HEK293 (cell line): ENCODE data around the gene ARHGEF12.

Source experiments
- EGR2 ChIP-seq: fragments of 450-650 bp; formaldehyde crosslinking; IDR thresholded peaks from 2 replicates; pipeline ENCODE4 v1.5.1; 2016; ENCODE audit warnings: low read depth, missing biosample characterization, missing genetic modification characterization
- IKZF3 ChIP-seq: fragments of 450-650 bp; IDR thresholded peaks from 2 replicates; pipeline ENCODE4 v1.5.0; 2018; ENCODE audit warnings: missing biosample characterization, mild to moderate bottlenecking, missing genetic modification characterization, moderate library complexity
- KLF8 ChIP-seq: fragments of 450-650 bp; formaldehyde crosslinking; IDR thresholded peaks from 2 replicates; pipeline ENCODE4 v1.5.1; 2016; ENCODE audit warnings: missing biosample characterization, missing genetic modification characterization
- SCRT1 ChIP-seq: fragments of 450-650 bp; formaldehyde crosslinking; IDR thresholded peaks from 2 replicates; pipeline ENCODE4 v1.5.1; 2016; ENCODE audit warnings: missing biosample characterization, missing genetic modification characterization, borderline replicate concordance
- SCRT2 ChIP-seq: fragments of 450-650 bp; formaldehyde crosslinking; IDR thresholded peaks from 2 replicates; pipeline ENCODE4 v1.5.1; 2016; ENCODE audit warnings: missing biosample characterization, missing genetic modification characterization
- SP2 ChIP-seq: fragments of 450-650 bp; formaldehyde crosslinking; IDR thresholded peaks from 2 replicates; pipeline ENCODE4 v1.5.1; 2016; ENCODE audit warnings: missing biosample characterization, missing genetic modification characterization
- SP3 ChIP-seq: fragments of 450-650 bp; formaldehyde crosslinking; IDR thresholded peaks from 2 replicates; pipeline ENCODE4 v1.5.1; 2016; ENCODE audit warnings: missing biosample characterization, missing genetic modification characterization
- WT1 ChIP-seq: fragments of 450-650 bp; formaldehyde crosslinking; IDR thresholded peaks from 2 replicates; pipeline ENCODE4 v1.5.1; 2016; ENCODE audit warnings: missing biosample characterization, missing genetic modification characterization
- ZBTB17 ChIP-seq: fragments of 450-650 bp; formaldehyde crosslinking; IDR thresholded peaks from 2 replicates; pipeline ENCODE4 v1.5.1; 2016; ENCODE audit warnings: missing biosample characterization, missing genetic modification characterization
- ZBTB6 ChIP-seq: fragments of 450-650 bp; formaldehyde crosslinking; IDR thresholded peaks from 2 replicates; pipeline ENCODE4 v1.5.1; 2017; ENCODE audit warnings: missing biosample characterization, missing genetic modification characterization
- ZBTB8A ChIP-seq: fragments of 450-650 bp; formaldehyde crosslinking; IDR thresholded peaks from 2 replicates; pipeline ENCODE4 v1.5.1; 2016; ENCODE audit warnings: missing biosample characterization, missing genetic modification characterization
- ZNF138 ChIP-seq: fragments of 450-650 bp; formaldehyde crosslinking; IDR thresholded peaks from 2 replicates; pipeline ENCODE4 v1.5.1; 2016; ENCODE audit warnings: missing biosample characterization, missing genetic modification characterization, borderline replicate concordance
- ZNF398 ChIP-seq: fragments of 450-650 bp; formaldehyde crosslinking; IDR thresholded peaks from 2 replicates; pipeline ENCODE4 v1.5.1; 2017; ENCODE audit warnings: missing biosample characterization, missing genetic modification characterization
- ZNF610 ChIP-seq: fragments of 450-650 bp; formaldehyde crosslinking; IDR thresholded peaks from 2 replicates; pipeline ENCODE4 v1.5.1; 2016; ENCODE audit warnings: missing biosample characterization, missing genetic modification characterization, borderline replicate concordance
- ZNF664 ChIP-seq: fragments of 450-650 bp; formaldehyde crosslinking; IDR thresholded peaks from 2 replicates; pipeline ENCODE4 v1.5.1; 2016; ENCODE audit warnings: missing biosample characterization, missing genetic modification characterization
- ZNF777 ChIP-seq: fragments of 450-650 bp; formaldehyde crosslinking; IDR thresholded peaks from 2 replicates; pipeline ENCODE4 v1.5.1; 2017; ENCODE audit warnings: missing biosample characterization, missing genetic modification characterization, borderline replicate concordance
- ZXDB ChIP-seq: fragments of 450-650 bp; formaldehyde crosslinking; IDR thresholded peaks from 2 replicates; pipeline ENCODE4 v1.5.1; 2016; ENCODE audit warnings: missing biosample characterization, missing genetic modification characterization
- TF ChIP-seq, protein P1 (sequence below): fragments of 450-650 bp; formaldehyde crosslinking; conservative IDR thresholded peaks from 2 replicates; pipeline ENCODE4 v1.5.1; 2016; ENCODE audit warnings: low read depth, missing biosample characterization, missing genetic modification characterization
- TF ChIP-seq, protein P2 (sequence below): fragments of 450-650 bp; formaldehyde crosslinking; IDR thresholded peaks from 2 replicates; pipeline ENCODE4 v1.5.1; 2016; ENCODE audit warnings: missing biosample characterization, missing genetic modification characterization
- TF ChIP-seq, protein P3 (sequence below): fragments of 450-650 bp; formaldehyde crosslinking; IDR thresholded peaks from 2 replicates; pipeline ENCODE4 v1.5.1; 2016; ENCODE audit warnings: missing biosample characterization, missing genetic modification characterization

ARHGEF12 gene

GRCh38 chr11:120324932-120325810 lies 11.0 kb upstream of the ARHGEF12 start, which contains the start of gene TLCD5 (continued):
- TF ChIP-seq ZBTB8A (tag by site-specific recombination) (peak; percentile 55), SCRT2 (tag by site-specific recombination) (0 out of 2 replicates have a peak, but pooled peaks have one; percentile 35), IKZF3 (peak; percentile 63; the same call in 1 of the 2 replicates), ZNF777 (tag by site-specific recombination) (no peak), ZNF610 (tag by site-specific recombination) (peak; percentile 78; the same call in 1 of the 2 replicates), ZNF138 (no peak), SCRT1 (tag by site-specific recombination) (0 out of 2 replicates have a peak, but pooled peaks have one; percentile 12), ZBTB17 (tag by site-specific recombination) (peak; percentile 93), KLF8 (tag by site-specific recombination) (peak; percentile 39; the same call in 1 of the 2 replicates), SP3 (tag by site-specific recombination) (peak; percentile 41; the same call in 1 of the 2 replicates), ZNF398 (tag by site-specific recombination) (peak; percentile 49), SP2 (tag by site-specific recombination) (peak; percentile 48), WT1 (tag by site-specific recombination) (no peak), ZNF664 (tag by site-specific recombination) (peak; percentile 61), ZBTB6 (tag by site-specific recombination) (0 out of 2 replicates have a peak, but pooled peaks have one; percentile 31), ZXDB (tag by site-specific recombination) (no peak), EGR2 (tag by site-specific recombination) (0 out of 2 replicates have a peak, but pooled peaks have one; percentile 19)
- TF ChIP-seq, protein P1, sequence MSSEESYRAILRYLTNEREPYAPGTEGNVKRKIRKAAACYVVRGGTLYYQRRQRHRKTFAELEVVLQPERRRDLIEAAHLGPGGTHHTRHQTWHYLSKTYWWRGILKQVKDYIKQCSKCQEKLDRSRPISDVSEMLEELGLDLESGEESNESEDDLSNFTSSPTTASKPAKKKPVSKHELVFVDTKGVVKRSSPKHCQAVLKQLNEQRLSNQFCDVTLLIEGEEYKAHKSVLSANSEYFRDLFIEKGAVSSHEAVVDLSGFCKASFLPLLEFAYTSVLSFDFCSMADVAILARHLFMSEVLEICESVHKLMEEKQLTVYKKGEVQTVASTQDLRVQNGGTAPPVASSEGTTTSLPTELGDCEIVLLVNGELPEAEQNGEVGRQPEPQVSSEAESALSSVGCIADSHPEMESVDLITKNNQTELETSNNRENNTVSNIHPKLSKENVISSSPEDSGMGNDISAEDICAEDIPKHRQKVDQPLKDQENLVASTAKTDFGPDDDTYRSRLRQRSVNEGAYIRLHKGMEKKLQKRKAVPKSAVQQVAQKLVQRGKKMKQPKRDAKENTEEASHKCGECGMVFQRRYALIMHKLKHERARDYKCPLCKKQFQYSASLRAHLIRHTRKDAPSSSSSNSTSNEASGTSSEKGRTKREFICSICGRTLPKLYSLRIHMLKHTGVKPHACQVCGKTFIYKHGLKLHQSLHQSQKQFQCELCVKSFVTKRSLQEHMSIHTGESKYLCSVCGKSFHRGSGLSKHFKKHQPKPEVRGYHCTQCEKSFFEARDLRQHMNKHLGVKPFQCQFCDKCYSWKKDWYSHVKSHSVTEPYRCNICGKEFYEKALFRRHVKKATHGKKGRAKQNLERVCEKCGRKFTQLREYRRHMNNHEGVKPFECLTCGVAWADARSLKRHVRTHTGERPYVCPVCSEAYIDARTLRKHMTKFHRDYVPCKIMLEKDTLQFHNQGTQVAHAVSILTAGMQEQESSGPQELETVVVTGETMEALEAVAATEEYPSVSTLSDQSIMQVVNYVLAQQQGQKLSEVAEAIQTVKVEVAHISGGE (tag by site-specific recombination), result peak; percentile 67
- TF ChIP-seq, protein P2, sequence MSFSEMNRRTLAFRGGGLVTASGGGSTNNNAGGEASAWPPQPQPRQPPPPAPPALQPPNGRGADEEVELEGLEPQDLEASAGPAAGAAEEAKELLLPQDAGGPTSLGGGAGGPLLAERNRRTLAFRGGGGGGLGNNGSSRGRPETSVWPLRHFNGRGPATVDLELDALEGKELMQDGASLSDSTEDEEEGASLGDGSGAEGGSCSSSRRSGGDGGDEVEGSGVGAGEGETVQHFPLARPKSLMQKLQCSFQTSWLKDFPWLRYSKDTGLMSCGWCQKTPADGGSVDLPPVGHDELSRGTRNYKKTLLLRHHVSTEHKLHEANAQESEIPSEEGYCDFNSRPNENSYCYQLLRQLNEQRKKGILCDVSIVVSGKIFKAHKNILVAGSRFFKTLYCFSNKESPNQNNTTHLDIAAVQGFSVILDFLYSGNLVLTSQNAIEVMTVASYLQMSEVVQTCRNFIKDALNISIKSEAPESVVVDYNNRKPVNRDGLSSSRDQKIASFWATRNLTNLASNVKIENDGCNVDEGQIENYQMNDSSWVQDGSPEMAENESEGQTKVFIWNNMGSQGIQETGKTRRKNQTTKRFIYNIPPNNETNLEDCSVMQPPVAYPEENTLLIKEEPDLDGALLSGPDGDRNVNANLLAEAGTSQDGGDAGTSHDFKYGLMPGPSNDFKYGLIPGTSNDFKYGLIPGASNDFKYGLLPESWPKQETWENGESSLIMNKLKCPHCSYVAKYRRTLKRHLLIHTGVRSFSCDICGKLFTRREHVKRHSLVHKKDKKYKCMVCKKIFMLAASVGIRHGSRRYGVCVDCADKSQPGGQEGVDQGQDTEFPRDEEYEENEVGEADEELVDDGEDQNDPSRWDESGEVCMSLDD (tag by site-specific recombination), result no peak
- TF ChIP-seq, protein P3, sequence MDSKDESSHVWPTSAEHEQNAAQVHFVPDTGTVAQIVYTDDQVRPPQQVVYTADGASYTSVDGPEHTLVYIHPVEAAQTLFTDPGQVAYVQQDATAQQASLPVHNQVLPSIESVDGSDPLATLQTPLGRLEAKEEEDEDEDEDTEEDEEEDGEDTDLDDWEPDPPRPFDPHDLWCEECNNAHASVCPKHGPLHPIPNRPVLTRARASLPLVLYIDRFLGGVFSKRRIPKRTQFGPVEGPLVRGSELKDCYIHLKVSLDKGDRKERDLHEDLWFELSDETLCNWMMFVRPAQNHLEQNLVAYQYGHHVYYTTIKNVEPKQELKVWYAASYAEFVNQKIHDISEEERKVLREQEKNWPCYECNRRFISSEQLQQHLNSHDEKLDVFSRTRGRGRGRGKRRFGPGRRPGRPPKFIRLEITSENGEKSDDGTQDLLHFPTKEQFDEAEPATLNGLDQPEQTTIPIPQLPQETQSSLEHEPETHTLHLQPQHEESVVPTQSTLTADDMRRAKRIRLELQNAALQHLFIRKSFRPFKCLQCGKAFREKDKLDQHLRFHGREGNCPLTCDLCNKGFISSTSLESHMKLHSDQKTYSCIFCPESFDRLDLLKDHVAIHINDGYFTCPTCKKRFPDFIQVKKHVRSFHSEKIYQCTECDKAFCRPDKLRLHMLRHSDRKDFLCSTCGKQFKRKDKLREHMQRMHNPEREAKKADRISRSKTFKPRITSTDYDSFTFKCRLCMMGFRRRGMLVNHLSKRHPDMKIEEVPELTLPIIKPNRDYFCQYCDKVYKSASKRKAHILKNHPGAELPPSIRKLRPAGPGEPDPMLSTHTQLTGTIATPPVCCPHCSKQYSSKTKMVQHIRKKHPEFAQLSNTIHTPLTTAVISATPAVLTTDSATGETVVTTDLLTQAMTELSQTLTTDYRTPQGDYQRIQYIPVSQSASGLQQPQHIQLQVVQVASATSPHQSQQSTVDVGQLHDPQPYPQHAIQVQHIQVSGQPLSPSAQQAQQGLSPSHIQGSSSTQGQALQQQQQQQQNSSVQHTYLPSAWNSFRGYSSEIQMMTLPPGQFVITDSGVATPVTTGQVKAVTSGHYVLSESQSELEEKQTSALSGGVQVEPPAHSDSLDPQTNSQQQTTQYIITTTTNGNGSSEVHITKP, result peak; percentile 94
